HG02642 (cell line): ENCODE results near the gene RPS28.

Source experiments
- ATAC-seq: cut with Tn5 transposase; IDR thresholded peaks from one replicate; pipeline ENCODE4 v1.9.1; 2021; ENCODE audit warnings: mild to moderate bottlenecking; ENCODE audit not compliant: unreplicated experiment, poor library complexity

Gene RPS28

DNA sequence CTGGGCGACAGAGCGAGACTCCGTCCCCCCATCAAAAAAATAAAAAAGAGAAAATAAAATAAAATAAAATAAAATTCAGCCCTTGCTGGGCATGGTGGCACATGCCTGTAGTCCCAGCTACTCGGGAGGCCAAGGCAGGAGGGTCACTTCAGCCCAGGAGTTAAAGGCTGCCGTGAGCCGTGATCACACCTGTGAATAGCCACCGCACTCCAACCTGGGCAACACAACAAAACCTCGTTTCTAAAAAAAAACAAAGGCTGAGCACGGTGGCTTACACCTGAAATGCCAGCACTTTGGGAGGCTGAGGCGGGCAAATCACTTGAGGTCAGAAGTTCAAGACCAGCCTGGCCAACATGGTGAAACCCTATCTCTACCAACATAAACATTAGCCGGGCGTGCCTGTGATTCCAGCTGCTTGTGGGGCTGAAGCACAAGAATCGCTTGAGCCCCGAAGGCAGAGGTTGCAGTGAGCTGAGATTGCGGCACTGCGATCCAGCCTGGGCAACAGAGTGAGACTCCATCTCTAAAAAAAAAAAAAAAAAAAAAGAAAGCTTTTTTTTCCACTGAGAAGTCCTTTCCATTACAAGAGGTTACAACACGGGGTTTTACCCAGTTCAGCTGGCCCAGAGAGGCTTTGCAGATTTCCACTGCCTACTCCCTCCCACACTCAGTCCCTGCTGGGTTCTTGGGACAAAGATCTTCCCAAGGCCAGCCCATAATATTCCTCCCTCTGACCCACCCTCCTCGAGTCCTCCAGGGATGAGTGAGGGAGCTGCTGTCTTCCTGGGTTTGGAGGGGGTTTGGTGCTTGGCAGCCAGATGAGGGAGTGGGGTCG is 49.1 kb downstream of the RPS28 start:
- ATAC-seq = no peak

DNA sequence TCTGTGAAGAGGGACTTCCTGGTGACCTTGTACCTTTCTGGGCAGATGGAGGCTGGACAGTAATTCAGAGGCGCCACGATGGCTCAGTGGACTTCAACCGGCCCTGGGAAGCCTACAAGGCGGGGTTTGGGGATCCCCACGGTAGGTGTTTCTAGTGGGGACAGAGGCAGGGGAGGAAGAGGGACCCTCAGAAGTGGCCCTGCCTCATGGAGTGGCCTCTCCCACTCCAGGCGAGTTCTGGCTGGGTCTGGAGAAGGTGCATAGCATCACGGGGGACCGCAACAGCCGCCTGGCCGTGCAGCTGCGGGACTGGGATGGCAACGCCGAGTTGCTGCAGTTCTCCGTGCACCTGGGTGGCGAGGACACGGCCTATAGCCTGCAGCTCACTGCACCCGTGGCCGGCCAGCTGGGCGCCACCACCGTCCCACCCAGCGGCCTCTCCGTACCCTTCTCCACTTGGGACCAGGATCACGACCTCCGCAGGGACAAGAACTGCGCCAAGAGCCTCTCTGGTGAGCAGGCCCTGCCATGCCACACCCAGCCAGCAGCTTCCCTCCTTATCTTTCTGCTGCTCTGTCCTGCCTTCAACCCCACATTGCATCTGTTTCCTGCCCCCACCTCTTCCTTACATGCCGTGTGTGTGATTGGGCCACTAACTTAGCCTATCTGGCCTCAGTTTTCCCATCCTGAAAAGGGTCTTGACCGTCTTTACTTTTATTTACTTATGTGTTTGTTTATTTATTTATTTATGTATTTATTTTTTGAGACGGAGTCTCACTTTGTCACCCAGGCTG is 49.9 kb downstream of the RPS28 start:
- no peak for ATAC-seq
